ENCODE results near the gene SH3RF3.

SH3RF3 gene

GRCh38 chr2:109322111-109322510 is 193.1 kb downstream of the SH3RF3 start:
- no peaks in the 10 kb centered on the region for H3K9me3 ChIP-seq (ENCODE audit: low read length)
- no peak overlapping the region for H3K4me3 ChIP-seq (ENCODE audit: low read length)
- H3K36me3 ChIP-seq (ENCODE audit: insufficient read depth, low read length), result no peaks in the 10 kb centered on the region
- no peaks in the 10 kb centered on the region for H3K27me3 ChIP-seq (ENCODE audit: insufficient read depth, low read length)
- no peaks in the 10 kb centered on the region for H3K4me1 ChIP-seq (ENCODE audit: insufficient read depth, low read length)
- no peak overlapping the region for H2AFZ ChIP-seq (ENCODE audit: low read depth, low read length)

- H3K9me3 ChIP-seq (ENCODE audit: low read length), result no peaks in the 10 kb centered on the region
- no peaks in the 10 kb centered on the region for H3K27me3 ChIP-seq (ENCODE audit: insufficient read depth, low read length)
- H3K4me3 ChIP-seq (ENCODE audit: low read length), result no peak overlapping the region
- no peaks in the 10 kb centered on the region for H3K4me1 ChIP-seq (ENCODE audit: insufficient read depth, low read length)
- H2AFZ ChIP-seq (ENCODE audit: low read depth, low read length), result no peak overlapping the region
- H3K36me3 ChIP-seq (ENCODE audit: insufficient read depth, low read length), result no peaks in the 10 kb centered on the region
These were observed 193.6 kb downstream of the SH3RF3 start for GRCh38 chr2:109322641-109323040.

GRCh38 chr2:109324861-109325260 is 195.9 kb downstream of the SH3RF3 start:
- Histone ChIP-seq H3K4me3 (ENCODE audit: low read length) (no peak overlapping the region), H3K27me3 (ENCODE audit: insufficient read depth, low read length) (no peaks in the 10 kb centered on the region), H3K4me1 (ENCODE audit: insufficient read depth, low read length) (no peaks in the 10 kb centered on the region)

GRCh38 chr2:109325570-109325969 is 196.6 kb downstream of the SH3RF3 start:
- no peaks in the 10 kb centered on the region for H3K4me1 ChIP-seq (ENCODE audit: insufficient read depth, low read length)
- no peak overlapping the region for H2AFZ ChIP-seq (ENCODE audit: low read depth, low read length)
- H3K9me3 ChIP-seq (ENCODE audit: low read length), result no peaks in the 10 kb centered on the region
- H3K36me3 ChIP-seq (ENCODE audit: insufficient read depth, low read length), result no peaks in the 10 kb centered on the region
- H3K4me3 ChIP-seq (ENCODE audit: low read length), result no peak overlapping the region
- H3K27me3 ChIP-seq (ENCODE audit: insufficient read depth, low read length), result no peaks in the 10 kb centered on the region

More at GRCh38 chr2:109324861-109325260, 195.9 kb downstream of the SH3RF3 start:
- H2AFZ ChIP-seq (ENCODE audit: low read depth, low read length), result no peak overlapping the region
- H3K36me3 ChIP-seq (ENCODE audit: insufficient read depth, low read length), result no peaks in the 10 kb centered on the region
- no peaks in the 10 kb centered on the region for H3K9me3 ChIP-seq (ENCODE audit: low read length)

- Histone ChIP-seq H3K27me3 (ENCODE audit: insufficient read depth, low read length) (no peaks in the 10 kb centered on the region), H3K9me3 (ENCODE audit: low read length) (no peaks in the 10 kb centered on the region), H2AFZ (ENCODE audit: low read depth, low read length) (no peak overlapping the region), H3K36me3 (ENCODE audit: insufficient read depth, low read length) (no peaks in the 10 kb centered on the region), H3K4me1 (ENCODE audit: insufficient read depth, low read length) (no peaks in the 10 kb centered on the region), H3K4me3 (ENCODE audit: low read length) (no peak overlapping the region)
These were observed 197.3 kb downstream of the SH3RF3 start for GRCh38 chr2:109326306-109326705.

GRCh38 chr2:109330056-109330455 is 201.1 kb downstream of the SH3RF3 start:
- H3K36me3 ChIP-seq (ENCODE audit: insufficient read depth, low read length), result no peaks in the 10 kb centered on the region
- H3K9me3 ChIP-seq (ENCODE audit: low read length), result no peaks in the 10 kb centered on the region
- H3K4me1 ChIP-seq (ENCODE audit: insufficient read depth, low read length), result peaks cover 10% of the 10 kb centered on the region
- no peak overlapping the region for H2AFZ ChIP-seq (ENCODE audit: low read depth, low read length)
- no peaks in the 10 kb centered on the region for H3K27me3 ChIP-seq (ENCODE audit: insufficient read depth, low read length)
- H3K4me3 ChIP-seq (ENCODE audit: low read length), result no peak overlapping the region

- Histone ChIP-seq H3K36me3 (ENCODE audit: insufficient read depth, low read length) (no peaks in the 10 kb centered on the region), H2AFZ (ENCODE audit: low read depth, low read length) (no peak overlapping the region), H3K4me3 (ENCODE audit: low read length) (no peak overlapping the region), H3K4me1 (ENCODE audit: insufficient read depth, low read length) (peaks cover 10% of the 10 kb centered on the region), H3K9me3 (ENCODE audit: low read length) (no peaks in the 10 kb centered on the region), H3K27me3 (ENCODE audit: insufficient read depth, low read length) (no peaks in the 10 kb centered on the region)
These were observed 202.1 kb downstream of the SH3RF3 start for GRCh38 chr2:109331081-109331480.

- H2AFZ ChIP-seq (ENCODE audit: low read depth, low read length), result no peak overlapping the region
- H3K27me3 ChIP-seq (ENCODE audit: insufficient read depth, low read length), result no peaks in the 10 kb centered on the region
- no peaks in the 10 kb centered on the region for H3K9me3 ChIP-seq (ENCODE audit: low read length)
- peaks cover 10% of the 10 kb centered on the region for H3K4me1 ChIP-seq (ENCODE audit: insufficient read depth, low read length)
- H3K4me3 ChIP-seq (ENCODE audit: low read length), result no peak overlapping the region
- no peaks in the 10 kb centered on the region for H3K36me3 ChIP-seq (ENCODE audit: insufficient read depth, low read length)
These were observed 203.2 kb downstream of the SH3RF3 start for GRCh38 chr2:109331896-109332848.

- H3K36me3 ChIP-seq (ENCODE audit: insufficient read depth, low read length), result no peaks in the 10 kb centered on the region
- H3K4me1 ChIP-seq (ENCODE audit: insufficient read depth, low read length), result peaks cover 10% of the 10 kb centered on the region
- H3K9me3 ChIP-seq (ENCODE audit: low read length), result no peaks in the 10 kb centered on the region
- no peak overlapping the region for H3K4me3 ChIP-seq (ENCODE audit: low read length)
- H2AFZ ChIP-seq (ENCODE audit: low read depth, low read length), result no peak overlapping the region
- no peaks in the 10 kb centered on the region for H3K27me3 ChIP-seq (ENCODE audit: insufficient read depth, low read length)
These were observed 203.9 kb downstream of the SH3RF3 start for GRCh38 chr2:109332880-109333279.

GRCh38 chr2:109333414-109334210 is 204.6 kb downstream of the SH3RF3 start:
- no peaks in the 10 kb centered on the region for H3K27me3 ChIP-seq (ENCODE audit: insufficient read depth, low read length)
- no peak overlapping the region for H3K4me3 ChIP-seq (ENCODE audit: low read length)
- no peak overlapping the region for H2AFZ ChIP-seq (ENCODE audit: low read depth, low read length)
- peaks cover 10% of the 10 kb centered on the region for H3K4me1 ChIP-seq (ENCODE audit: insufficient read depth, low read length)
- H3K9me3 ChIP-seq (ENCODE audit: low read length), result no peaks in the 10 kb centered on the region
- no peaks in the 10 kb centered on the region for H3K36me3 ChIP-seq (ENCODE audit: insufficient read depth, low read length)

GRCh38 chr2:109335631-109336176 is 206.7 kb downstream of the SH3RF3 start:
- Histone ChIP-seq H3K4me3 (ENCODE audit: low read length) (no peak overlapping the region), H3K36me3 (ENCODE audit: insufficient read depth, low read length) (no peaks in the 10 kb centered on the region), H3K9me3 (ENCODE audit: low read length) (peaks cover 7% of the 10 kb centered on the region), H3K27me3 (ENCODE audit: insufficient read depth, low read length) (no peaks in the 10 kb centered on the region), H2AFZ (ENCODE audit: low read depth, low read length) (no peak overlapping the region), H3K4me1 (ENCODE audit: insufficient read depth, low read length) (peaks cover 10% of the 10 kb centered on the region)

GRCh38 chr2:109336296-109336695 is 207.3 kb downstream of the SH3RF3 start:
- Histone ChIP-seq H3K4me1 (ENCODE audit: insufficient read depth, low read length) (peaks cover 10% of the 10 kb centered on the region), H3K27me3 (ENCODE audit: insufficient read depth, low read length) (no peaks in the 10 kb centered on the region), H3K9me3 (ENCODE audit: low read length) (peaks cover 7% of the 10 kb centered on the region), H3K36me3 (ENCODE audit: insufficient read depth, low read length) (no peaks in the 10 kb centered on the region), H3K4me3 (ENCODE audit: low read length) (no peak overlapping the region), H2AFZ (ENCODE audit: low read depth, low read length) (no peak overlapping the region)

GRCh38 chr2:109337221-109337620 is 208.2 kb downstream of the SH3RF3 start:
- H3K4me3 ChIP-seq (ENCODE audit: low read length), result no peak overlapping the region
- H2AFZ ChIP-seq (ENCODE audit: low read depth, low read length), result no peak overlapping the region
- H3K9me3 ChIP-seq (ENCODE audit: low read length), result peaks cover 7% of the 10 kb centered on the region
- no peaks in the 10 kb centered on the region for H3K36me3 ChIP-seq (ENCODE audit: insufficient read depth, low read length)
- peaks cover 8% of the 10 kb centered on the region for H3K4me1 ChIP-seq (ENCODE audit: insufficient read depth, low read length)
- no peaks in the 10 kb centered on the region for H3K27me3 ChIP-seq (ENCODE audit: insufficient read depth, low read length)
